Skin epidermis (tissue), 12 donors: ENCODE data around the gene PRDM12.
A peak's percentile ranks its signal among the peaks of the same experiment; 100 is the strongest.

Source experiments
- H3K27ac ChIP-seq, 21 experiments: fragments of 200-600 bp; sonication (generic) in 11 of 21; one replicate each; pipeline ENCODE4 v1.5.0; 2020; ENCODE audit warnings: mild to moderate bottlenecking in 3 of 21, inconsistent platforms in 2 of 21, moderate library complexity in 2 of 21
- H3K4me3 ChIP-seq, 7 experiments: fragments of 200-600 bp; sonication (generic) in 2 of 7; one replicate each; pipeline ENCODE4 v1.5.0; 2020; ENCODE audit warnings: inconsistent platforms in 2 of 7, mild to moderate bottlenecking in 2 of 7, moderate library complexity in 1 of 7

PRDM12 gene

GRCh38 chr9:130712564-130713285 is 48.3 kb downstream of the PRDM12 start:
- H3K4me3 ChIP-seq = peak overlapping the region; percentile 55 to 100 (median 87)
- peak overlapping the region; percentile 83 to 100 (median 99) for H3K27ac ChIP-seq

DNA sequence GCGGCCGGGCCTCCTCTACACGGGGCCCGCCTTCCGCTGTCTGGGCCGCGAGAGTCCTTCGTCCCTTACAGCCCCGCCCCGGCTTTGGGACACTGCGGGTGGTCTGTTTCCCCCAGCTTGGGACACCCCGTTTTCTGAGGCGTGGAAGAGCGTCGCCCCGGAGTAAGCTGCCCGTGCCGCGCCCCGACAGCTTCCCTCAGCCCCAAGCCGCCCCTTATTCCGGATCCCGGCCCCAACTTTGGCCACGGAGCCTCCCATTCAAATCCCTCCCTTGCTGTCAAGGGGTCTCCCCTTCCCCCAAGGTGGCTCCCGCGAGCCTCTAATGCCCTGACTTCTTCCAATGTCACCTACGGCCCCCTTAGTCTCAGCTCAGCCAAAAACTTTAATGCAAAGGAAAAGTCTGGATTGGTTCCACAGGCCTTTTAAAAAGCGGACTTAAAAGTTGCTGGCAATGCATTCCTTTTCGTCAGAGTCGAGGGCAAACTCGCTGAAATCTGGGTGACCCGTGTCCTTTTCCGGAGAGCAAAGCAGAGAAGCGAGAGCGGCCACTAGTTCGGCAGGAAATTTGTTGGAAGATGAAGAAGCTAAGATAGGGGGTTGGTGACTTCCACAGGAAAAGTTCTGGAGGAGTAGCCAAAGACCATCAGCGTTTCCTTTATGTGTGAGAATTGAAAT is 49.0 kb downstream of the PRDM12 start:
- Histone ChIP-seq H3K27ac (peak overlapping the region; percentile 83 to 100 (median 99)), H3K4me3 (peak overlapping the region; percentile 55 to 100 (median 87))

DNA sequence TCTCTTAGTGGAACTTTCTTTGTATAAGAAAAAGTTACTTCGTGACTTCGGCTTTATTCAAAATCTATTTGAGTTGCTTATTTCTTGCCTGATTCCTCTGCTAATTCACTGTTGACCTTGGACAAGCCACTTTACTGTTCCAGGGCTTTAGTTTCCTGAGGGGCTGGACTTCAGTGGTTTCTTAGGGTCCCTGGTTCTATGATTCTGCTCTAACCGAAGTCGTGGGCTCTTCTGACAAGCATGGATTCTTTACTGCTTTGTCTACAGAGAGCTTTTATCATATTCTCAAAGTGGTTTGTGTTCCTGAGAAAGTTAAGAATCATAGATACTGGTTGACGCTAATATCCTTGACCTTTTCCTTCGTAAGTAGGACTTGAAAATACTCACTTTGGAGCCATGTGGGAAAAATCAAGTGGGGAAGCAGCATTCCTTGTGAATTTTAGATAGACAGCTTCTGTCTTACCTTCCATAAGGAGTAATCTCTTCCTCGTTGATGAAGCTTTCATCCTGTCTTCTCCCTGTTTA is 50.3 kb downstream of the PRDM12 start:
- Histone ChIP-seq H3K27ac (peak overlapping the region in 5 of 21 experiments; percentile 18 to 99 (median 98)), H3K4me3 (peak overlapping the region in 6 of 7 experiments; percentile 2 to 91 (median 70))

- peak overlapping the region in 5 of 7 experiments; percentile 2 to 87 (median 56) for H3K4me3 ChIP-seq
- H3K27ac ChIP-seq = peak overlapping the region in 2 of 21 experiments; percentile 18 to 99
Observed at GRCh38 chr9:130715270-130715669, 50.9 kb downstream of the PRDM12 start.

DNA sequence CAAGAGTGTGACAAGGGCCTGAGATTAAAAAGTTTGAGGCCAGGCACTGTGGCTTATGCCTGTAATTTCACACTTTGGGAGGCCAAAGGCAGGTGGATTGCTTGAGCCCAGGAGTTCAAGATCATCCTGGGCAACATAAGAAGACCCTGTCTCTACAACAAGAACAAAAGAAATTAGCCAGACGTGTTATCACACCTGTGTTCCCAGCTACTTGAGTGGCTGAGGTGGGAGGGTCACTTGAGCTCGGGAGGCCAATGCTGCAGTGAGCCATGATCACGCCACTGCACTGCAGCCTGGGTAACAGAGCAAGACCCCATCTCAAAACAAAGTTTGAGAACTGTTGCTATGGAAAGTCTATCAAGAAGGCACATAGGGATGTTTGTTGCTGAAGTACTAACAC is 54.2 kb downstream of the PRDM12 start:
- no peak overlapping the region for H3K27ac ChIP-seq
- H3K4me3 ChIP-seq = no peak overlapping the region

DNA sequence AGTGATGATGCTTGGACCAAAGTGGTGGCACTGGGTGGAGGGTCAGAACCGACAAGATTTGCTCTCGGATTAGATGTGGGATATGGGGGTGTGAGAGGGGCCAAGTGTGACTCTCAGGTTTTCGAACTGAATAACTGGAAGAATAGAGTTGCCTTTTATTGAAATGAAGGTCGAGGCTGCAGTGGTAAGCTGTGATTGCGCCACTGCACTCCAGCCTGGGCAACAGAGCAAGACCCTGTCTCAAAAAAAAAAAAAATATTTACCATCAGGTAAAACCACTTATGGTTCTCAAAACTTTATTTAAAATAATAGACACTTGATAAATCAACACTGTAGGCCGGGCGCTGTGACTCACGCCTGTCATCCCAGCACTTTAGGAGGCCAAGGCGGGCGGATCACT is 56.4 kb downstream of the PRDM12 start:
- no peak overlapping the region for H3K4me3 ChIP-seq
- no peak overlapping the region for H3K27ac ChIP-seq

DNA sequence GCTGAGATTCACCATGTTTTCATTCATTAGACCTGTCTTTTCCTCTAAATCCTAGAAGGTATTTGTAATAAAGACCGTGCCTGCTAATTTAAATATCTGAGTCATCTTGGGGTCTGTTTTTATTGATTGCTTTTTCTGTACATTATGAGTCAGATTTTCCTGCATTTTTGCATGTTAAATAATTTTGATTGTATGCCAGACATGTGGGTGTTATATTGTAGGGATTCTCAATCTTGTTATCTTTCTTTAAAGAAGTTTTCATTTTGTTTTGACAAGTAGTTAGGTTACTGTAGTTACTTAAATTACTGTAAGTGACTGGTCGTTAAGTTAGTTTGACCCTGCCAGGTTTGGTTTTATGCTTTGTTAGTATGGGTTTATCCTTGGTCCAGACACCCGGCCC is 64.3 kb downstream of the PRDM12 start:
- Histone ChIP-seq H3K27ac (no peak overlapping the region), H3K4me3 (no peak overlapping the region)

GRCh38 chr9:130729145-130729544 is 64.8 kb downstream of the PRDM12 start:
- H3K27ac ChIP-seq = no peak overlapping the region
- H3K4me3 ChIP-seq = no peak overlapping the region

- Histone ChIP-seq H3K27ac (no peak overlapping the region), H3K4me3 (no peak overlapping the region)
Observed at GRCh38 chr9:130731355-130731754, 67.0 kb downstream of the PRDM12 start.

DNA sequence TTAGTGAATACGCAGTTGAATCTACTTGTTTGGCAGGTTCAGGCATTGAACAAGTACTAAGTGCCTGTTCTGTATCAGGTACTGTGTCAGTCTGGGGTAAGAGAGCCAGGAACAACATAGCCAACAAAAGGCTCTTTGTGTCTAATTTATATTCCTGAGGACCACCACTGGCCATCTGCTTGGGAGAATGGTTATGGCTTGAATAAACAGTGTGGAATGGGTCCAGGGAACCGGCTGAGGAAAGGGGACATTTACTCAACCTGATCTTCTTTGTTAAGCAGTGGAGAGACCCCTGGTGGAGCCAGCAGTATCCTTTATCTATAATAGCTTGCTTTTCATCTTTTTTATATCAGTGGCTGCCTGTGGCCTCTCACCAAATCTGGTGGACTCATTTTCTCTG is 67.7 kb downstream of the PRDM12 start:
- Histone ChIP-seq H3K4me3 (no peak overlapping the region), H3K27ac (no peak overlapping the region)
